NCI-H187 (cell line): ENCODE results near the gene DDRGK1.
"Not testable (repeated sequence)": the region's sequence is repeated elsewhere in the genome, so short reads cannot be mapped to it uniquely, and the experiment has no call there.

Experiments
- DNase-seq, 2 experiments: peaks; one replicate each; lab custom pipeline; 2025; lab: John Stamatoyannopoulos, UW

Gene DDRGK1

DNA sequence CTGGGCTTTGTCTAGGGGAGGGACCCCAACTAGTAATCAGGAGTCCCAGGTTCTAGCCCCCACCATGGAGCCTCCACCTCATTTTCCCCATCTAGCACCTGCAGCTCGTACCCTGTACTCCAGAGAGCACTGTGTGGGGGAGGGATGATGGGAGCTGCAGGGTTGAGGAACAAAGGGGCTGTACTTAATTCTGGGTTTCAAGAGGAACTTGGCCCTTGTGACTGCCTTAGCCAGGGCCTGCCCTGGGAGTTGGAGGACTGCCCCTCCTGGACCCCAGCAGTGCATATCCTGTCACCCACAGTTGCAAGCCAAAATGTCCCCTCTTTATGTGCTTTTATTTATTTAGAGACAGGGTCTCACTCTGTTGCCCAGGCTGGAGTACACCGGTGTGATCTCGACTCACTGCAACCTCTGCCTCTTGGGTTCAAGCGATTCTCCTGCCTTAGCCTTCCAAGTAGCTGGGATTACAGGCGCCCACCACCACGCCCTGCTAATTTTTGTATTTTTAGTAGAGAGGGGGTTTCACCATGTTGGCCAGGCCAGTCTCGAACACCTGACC, 11.0 kb upstream of the DDRGK1 start:
- not testable (repeated sequence) for DNase-seq

DNA sequence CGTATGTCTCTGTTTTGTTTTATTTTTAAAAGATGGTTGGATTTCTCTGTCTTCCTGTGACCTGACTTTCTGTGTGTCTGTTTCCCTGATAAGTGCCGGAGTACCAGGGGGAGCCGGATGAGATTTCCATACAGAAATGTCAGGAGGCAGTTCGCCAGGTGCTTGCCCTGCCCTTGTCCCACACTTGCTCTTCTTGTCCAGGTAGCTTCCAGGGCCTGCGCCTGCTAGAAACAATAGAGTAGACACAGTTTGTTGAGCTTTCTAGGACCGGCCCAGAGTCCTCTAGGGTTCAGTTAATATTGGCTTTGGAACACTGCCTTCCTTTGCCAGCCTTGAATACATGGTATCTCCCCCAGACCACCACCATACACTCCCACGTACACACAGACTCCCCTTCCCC, 8.7 kb upstream of the DDRGK1 start:
- DNase-seq: no peak

- DNase-seq: no peak
These were observed 5.9 kb upstream of the DDRGK1 start for GRCh38 chr20:3210346-3210745.

- DNase-seq: no peak
These were observed 5.5 kb upstream of the DDRGK1 start for GRCh38 chr20:3209946-3210317.

DNA sequence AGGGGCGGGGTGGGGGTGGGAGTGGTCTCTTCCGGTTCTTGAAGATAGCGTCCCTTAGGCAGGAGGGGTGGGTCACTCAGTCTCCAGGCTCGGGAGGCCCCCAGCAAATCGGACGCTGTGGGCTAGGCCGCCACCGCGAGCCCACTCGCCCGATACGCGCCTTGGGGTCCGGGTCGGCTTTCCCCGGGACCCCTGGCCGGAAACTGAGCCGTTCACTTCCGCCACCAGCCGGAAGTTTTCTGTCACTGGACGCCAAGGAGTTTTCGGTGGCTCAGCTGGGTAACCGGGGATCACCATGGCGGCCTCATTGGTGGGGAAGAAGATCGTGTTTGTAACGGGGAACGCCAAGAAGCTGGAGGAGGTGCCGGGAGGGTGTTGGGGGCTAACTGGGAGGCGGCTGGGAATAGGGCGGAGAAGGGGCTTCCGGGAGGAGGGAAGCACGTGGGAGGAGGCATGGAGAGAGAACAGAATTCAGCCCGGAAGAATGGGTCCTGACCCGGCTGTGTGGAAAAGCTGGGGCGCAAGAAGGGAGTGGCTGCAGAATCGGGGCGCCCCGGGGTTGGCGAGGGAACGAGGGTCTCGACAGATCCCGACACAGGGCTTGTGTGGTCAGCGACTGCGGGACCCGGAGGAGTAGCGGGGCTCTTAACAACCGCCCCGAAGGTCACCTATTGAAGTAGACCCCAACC, 4.9 kb upstream of the DDRGK1 start, which contains the start of gene ITPA:
Gene ITPA (plus strand): TSS at position 242 of the 689 bp plus-strand sequence. CDS start 54 bp downstream, at position 296.
- peak; percentile 21 to 32 for DNase-seq

- no peak for DNase-seq
These were observed 4.3 kb upstream of the DDRGK1 start for GRCh38 chr20:3208786-3209256.

DNA sequence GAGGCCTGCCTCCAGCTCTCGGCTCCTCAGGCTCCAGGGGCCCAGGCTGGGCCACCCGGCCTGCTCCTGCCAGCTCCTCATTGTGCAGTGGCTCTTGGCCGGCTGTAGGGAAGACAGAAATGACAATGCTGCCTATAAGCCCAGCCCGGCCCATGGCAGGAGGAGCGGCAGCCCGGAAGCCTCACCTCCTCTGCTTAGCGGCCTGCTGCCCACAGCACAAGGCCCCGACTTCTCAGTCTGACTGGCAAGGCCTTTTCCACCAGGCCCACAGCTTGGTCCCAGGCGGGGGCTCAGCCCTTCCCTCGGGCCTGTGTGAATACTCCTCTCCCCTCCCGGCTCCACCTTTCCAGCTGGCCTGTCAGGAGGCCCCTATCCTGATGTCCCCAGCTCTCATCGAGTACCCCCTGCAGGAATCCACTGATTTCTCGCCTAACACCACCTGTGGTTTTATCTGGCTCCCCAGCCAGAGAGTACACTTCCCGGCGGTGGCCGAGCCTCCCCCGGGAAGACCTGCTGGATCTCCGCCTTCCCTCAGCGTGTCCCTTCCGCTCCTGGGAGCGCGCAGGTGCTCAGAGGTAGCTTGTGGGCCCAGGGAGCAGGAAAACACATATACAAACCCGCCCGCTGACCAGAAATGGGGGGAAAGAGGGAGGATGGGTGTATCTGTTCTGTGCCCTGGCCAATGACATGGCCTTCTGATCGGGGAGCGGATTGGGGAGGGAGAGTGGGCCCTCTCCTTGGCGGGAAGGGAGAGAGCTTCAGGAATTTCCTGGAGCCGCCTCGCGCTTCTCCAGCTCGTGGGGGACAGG, 963 bp downstream of the DDRGK1 start:
- no peak for DNase-seq

- DNase-seq: no peak
These were observed 1.5 kb downstream of the DDRGK1 start for GRCh38 chr20:3202965-3203314.

DNA sequence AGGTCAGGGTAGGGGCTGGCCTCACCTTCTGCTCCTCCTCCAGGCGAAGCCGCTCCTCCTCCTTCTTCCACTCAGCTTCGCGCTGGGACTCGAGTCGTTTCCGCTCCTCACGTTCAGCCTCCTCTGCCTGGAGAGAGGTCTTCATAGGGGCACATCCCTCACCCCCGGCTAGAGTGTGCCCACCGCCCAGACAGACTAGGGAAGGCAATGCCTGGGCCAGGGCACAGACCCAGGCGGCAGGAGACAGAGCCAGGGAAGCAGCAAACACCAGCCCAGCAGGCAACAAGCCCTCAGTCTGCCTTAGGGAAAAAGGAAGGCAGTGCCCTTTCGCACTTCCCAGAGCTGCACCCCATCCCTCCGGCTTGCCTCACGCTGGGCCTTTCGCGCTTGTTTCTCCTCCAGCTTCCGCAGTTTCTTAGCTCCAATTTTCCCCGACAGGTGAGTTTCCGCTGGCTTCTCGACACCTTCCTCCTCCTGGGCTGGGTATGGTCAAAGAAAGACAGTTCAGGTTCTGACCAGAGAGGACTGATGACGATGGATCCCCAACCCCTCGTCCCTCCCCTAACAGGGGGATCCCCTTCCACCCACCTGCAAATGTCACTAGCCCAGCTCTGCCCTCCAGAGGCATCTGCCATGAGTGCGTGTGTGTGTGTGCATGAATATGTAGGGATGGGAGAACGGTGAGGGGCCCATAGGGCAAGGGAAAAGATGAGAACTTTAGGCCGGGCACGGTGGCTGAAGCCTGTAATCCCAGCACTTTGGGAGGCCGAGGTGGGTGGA, 4.3 kb downstream of the DDRGK1 start:
- no peak for DNase-seq

- no peak for DNase-seq
These were observed 5.3 kb downstream of the DDRGK1 start for GRCh38 chr20:3199206-3199605.

GRCh38 chr20:3195590-3196237, 8.8 kb downstream of the DDRGK1 start:
- no peak for DNase-seq

GRCh38 chr20:3194617-3195280, 9.7 kb downstream of the DDRGK1 start:
- peak in 1 of 2 experiments; percentile 15 for DNase-seq

DNA sequence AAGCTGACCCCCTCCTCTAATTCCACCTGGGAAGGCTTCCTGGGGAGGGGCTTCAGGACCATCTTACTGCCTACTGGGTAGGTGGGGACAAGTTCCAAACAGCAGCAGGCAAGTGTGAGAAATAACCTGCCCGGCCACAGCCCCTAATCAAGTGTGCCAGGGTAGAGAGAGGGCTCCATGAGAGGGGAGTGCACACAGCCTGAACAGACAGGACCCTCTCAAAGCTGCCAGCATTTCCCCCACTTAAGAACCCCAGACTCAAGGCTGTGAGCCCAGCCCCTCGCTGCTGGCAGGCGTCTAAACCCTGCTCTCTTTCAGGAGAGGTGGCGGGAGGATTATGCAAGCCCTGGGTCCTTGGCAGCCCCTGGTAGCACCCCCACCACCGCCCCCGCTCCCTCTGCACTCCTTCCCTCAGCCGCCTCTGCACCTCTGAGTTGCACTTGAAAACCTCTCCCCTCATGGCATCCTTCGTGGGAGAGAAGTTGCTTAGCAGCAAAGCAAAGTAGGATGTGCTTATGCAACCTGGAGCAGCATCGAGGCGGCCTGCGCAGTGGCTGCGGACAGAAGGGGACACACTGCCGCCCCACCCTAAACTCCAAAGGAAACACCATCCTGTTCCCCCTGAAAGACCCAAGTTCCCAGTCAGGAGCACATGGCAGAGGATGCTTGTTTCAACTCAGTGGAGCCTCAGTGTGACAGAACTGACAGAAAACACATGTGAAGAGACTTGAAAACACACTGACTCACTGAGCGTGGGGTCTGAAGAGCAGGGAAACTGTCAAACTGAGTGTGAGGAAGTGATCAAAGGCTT, 10.5 kb downstream of the DDRGK1 start:
- no peak for DNase-seq

GRCh38 chr20:3192226-3193015, 12.1 kb downstream of the DDRGK1 start:
- no peak for DNase-seq

- no peak for DNase-seq
These were observed 13.8 kb downstream of the DDRGK1 start for GRCh38 chr20:3190681-3191111.

DNA sequence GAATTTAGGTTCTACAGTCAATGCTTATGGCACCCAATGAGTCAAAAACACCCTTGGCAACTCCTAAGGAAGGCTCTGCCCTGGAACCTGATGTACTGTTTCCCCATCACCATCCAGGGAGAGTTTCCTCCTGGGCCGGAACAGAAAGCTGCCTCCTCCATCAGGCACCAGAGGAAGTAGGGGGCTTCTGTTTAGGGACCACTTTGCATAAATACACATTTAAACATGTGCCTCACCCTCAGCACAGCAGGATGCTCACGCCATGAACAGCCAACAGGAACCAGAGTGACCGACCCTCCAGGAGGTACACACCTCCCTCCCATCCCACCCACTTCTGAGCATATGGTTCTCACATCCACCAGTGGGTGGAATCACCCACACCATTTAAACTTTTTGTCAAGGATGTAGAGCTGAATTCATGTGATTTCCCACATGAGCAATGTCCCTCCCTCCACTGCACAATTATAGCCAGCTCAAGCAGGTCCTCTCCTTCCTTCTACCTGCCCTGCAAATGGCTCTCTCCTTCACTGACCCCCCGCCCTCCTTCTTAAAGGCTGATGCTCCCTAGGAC, 14.8 kb downstream of the DDRGK1 start:
- DNase-seq: peak in 1 of 2 experiments; percentile 22

DNA sequence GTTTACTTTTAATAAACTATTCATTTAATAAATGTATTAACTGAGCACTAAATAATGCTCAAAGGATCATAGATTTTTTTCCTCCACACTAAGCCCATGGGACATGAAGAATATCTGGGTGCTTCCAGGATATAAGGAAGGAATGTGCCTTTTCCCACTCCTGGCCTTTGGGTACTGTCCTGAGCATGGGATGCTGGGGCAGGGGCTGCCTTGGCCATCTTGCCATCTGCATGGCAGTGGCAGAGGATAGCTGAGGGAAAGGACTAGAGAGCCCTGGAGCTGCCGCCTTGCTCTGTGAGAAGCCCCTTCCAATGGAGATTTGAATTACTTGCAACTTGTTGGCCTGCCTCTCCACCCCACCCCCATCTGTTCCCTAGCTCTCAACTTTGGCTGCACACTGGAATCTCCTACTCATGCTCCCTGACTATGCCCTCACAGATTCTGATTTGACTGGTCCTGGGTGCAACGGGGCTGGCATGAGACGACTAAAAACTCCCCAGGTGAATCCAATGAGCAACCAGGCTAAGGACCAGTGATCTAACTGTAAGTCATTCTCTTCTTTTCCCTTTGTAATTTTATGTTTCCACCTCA, 15.6 kb downstream of the DDRGK1 start:
- DNase-seq: no peak

- DNase-seq: not testable (repeated sequence)
These were observed 16.6 kb downstream of the DDRGK1 start for GRCh38 chr20:3187861-3188260.
